PC-9 (cell line): ENCODE results near the gene AHDC1. TPM values are rescaled to one million over a fixed set of nuclear protein-coding genes. Genes with fewer than 3 reads are reported as not detected.

Experiments
- BruUV-seq: library from RNA; stranded (reverse); fragments of 400-500 nt; replicated peaks from 2 replicates; lab custom pipeline; 2021; lab: Mats Ljungman, UMichigan
- CTCF ChIA-PET: fragments of 300-600 bp; sonication (Branson Sonifier 250); formaldehyde crosslinking; loops from one replicate; lab custom pipeline; 2022; ENCODE audit warnings: antibody characterized with exemption; lab: Charles Lee
- POLR2A ChIA-PET: fragments of 300-600 bp; sonication (Branson Sonifier 250); formaldehyde crosslinking; loops from one replicate; lab custom pipeline; 2022; ENCODE audit warnings: antibody characterized with exemption; ENCODE audit not compliant: unreplicated experiment; lab: Charles Lee
- DNase-seq, 2 experiments: peaks; one replicate each; pipeline versions ENCODE4 v3.0.0 to v3.0.0-alpha.2; 2015 to 2022; ENCODE audit warnings: mixed read lengths in 1 of 2
- H2AFZ ChIP-seq: fragments of 200-600 bp; sonication (generic); 2 replicates; pipeline ENCODE4 v1.8.1; 2017; ENCODE audit warnings: antibody characterized with exemption
- H3F3A ChIP-seq: fragments of 200-600 bp; sonication (generic); 2 replicates; pipeline ENCODE4 v1.8.1; 2017; ENCODE audit warnings: antibody characterized with exemption, mild to moderate bottlenecking, low read depth; ENCODE audit not compliant: insufficient read depth
- H3K27ac ChIP-seq: fragments of 200-600 bp; sonication (generic); 2 replicates; pipeline ENCODE4 v1.6.1; 2016; ENCODE audit warnings: mixed run types
- H3K27me3 ChIP-seq: fragments of 200-600 bp; sonication (generic); 2 replicates; pipeline ENCODE4 v1.6.1; 2016; ENCODE audit warnings: low read depth, mixed run types; ENCODE audit not compliant: insufficient read depth
- H3K36me3 ChIP-seq: fragments of 200-600 bp; sonication (generic); 2 replicates; pipeline ENCODE4 v1.6.1; 2016; ENCODE audit warnings: low read depth, mixed run types
- H3K4me1 ChIP-seq: fragments of 200-600 bp; sonication (generic); replicated peaks from 2 replicates; pipeline ENCODE4 v1.6.1; 2016; ENCODE audit warnings: mixed run types; ENCODE audit not compliant: insufficient read depth
- H3K4me2 ChIP-seq: fragments of 200-600 bp; sonication (generic); 2 replicates; pipeline ENCODE4 v1.6.1; 2017; ENCODE audit warnings: mixed run types
- H3K4me3 ChIP-seq: fragments of 200-600 bp; sonication (generic); 2 replicates; pipeline ENCODE4 v1.6.1; 2016; ENCODE audit warnings: mixed run types
- H3K79me2 ChIP-seq: fragments of 200-600 bp; sonication (generic); 2 replicates; pipeline ENCODE4 v1.6.1; 2017; ENCODE audit warnings: low read depth, mixed run types
- H3K9me2 ChIP-seq: fragments of 200-600 bp; sonication (generic); 2 replicates; pipeline ENCODE4 v1.8.1; 2017; ENCODE audit warnings: mild to moderate bottlenecking; ENCODE audit not compliant: insufficient read depth
- H3K9me3 ChIP-seq: fragments of 200-600 bp; sonication (generic); 2 replicates; pipeline ENCODE4 v1.8.1; 2016; ENCODE audit warnings: low read depth; ENCODE audit not compliant: insufficient read depth
- H4K20me1 ChIP-seq: fragments of 200-600 bp; sonication (generic); 2 replicates; pipeline ENCODE4 v1.8.1; 2017; ENCODE audit not compliant: insufficient read depth
- CTCF ChIP-seq: fragments of 200-600 bp; sonication (generic); conservative IDR thresholded peaks from 2 replicates; pipeline ENCODE4 v1.6.1; 2017; ENCODE audit warnings: mixed run types, antibody characterized with exemption, mild to moderate bottlenecking, moderate library complexity
- EZH2 ChIP-seq: fragments of 200-600 bp; sonication (generic); IDR thresholded peaks from 2 replicates; pipeline ENCODE4 v1.8.0; 2017; ENCODE audit warnings: antibody characterized with exemption, low read depth
- intact Hi-C: fragments of 100-400 bp; cut with micrococcal nuclease; formaldehyde crosslinking; loops from one replicate; pipeline ENCODE4 v1.10.0; 2022; ENCODE audit not compliant: unreplicated experiment
- total RNA-seq: library from RNA; stranded (reverse); gene quantifications from 2 replicates; pipeline ENCODE4 v1.2.3, GENCODE V29; 2021

The AHDC1 gene
- total RNA-seq, 1 experiment from 2014 or later: 48.8 TPM

GRCh38 chr1:27612718-27613117, 8.8 kb upstream of the AHDC1 start:
- Histone ChIP-seq H2AFZ (no peak overlapping the region), H3K27me3 (no peaks in the 10 kb centered on the region; the same call in 1 of the 2 replicates), H4K20me1 (no peaks in the 10 kb centered on the region), H3K79me2 (no peaks in the 10 kb centered on the region), H3K27ac (no peak overlapping the region), H3K36me3 (no peaks in the 10 kb centered on the region), H3K4me2 (no peak overlapping the region), H3K4me1 (no peaks in the 10 kb centered on the region), H3K4me3 (no peak overlapping the region), H3K9me2 (no peaks in the 10 kb centered on the region), H3F3A (no peaks in the 10 kb centered on the region), H3K9me3 (no peaks in the 10 kb centered on the region)
- POLR2A ChIA-PET: interaction anchor here (0.6 to 0.7 kb wide), 2 partner anchors 39 to 60 kb away, joined by 3 to 51 read pairs; no protein-coding TSS in a partner anchor
- intact Hi-C loops: no loop called here
- TF ChIP-seq CTCF (no peak), EZH2 (no peak)
- CTCF ChIA-PET: no interaction called here
- no TSS peak for BruUV-seq
- no peak for DNase-seq

GRCh38 chr1:27611450-27611849, 7.5 kb upstream of the AHDC1 start:
- no peak for DNase-seq
- H4K20me1 ChIP-seq: no peaks in the 10 kb centered on the region
- H3K4me2 ChIP-seq: no peak overlapping the region
- H3K36me3 ChIP-seq: no peaks in the 10 kb centered on the region
- no peaks in the 10 kb centered on the region; the same call in 1 of the 2 replicates for H3K27me3 ChIP-seq
- no peaks in the 10 kb centered on the region for H3K79me2 ChIP-seq
- no peaks in the 10 kb centered on the region for H3F3A ChIP-seq
- H3K4me1 ChIP-seq: no peaks in the 10 kb centered on the region
- no peaks in the 10 kb centered on the region for H3K9me3 ChIP-seq
- H3K4me3 ChIP-seq: no peak overlapping the region
- POLR2A ChIA-PET: no interaction called here
- BruUV-seq: no TSS peak
- no peaks in the 10 kb centered on the region for H3K9me2 ChIP-seq
- TF ChIP-seq CTCF (no peak), EZH2 (no peak)
- H2AFZ ChIP-seq: no peak overlapping the region
- H3K27ac ChIP-seq: no peak overlapping the region
- intact Hi-C loops: no loop called here
- CTCF ChIA-PET: interaction anchor here (0.8 kb wide), 2 partner anchors 18 to 51 kb away, joined by 3 to 4 read pairs; no protein-coding TSS in a partner anchor

- Histone ChIP-seq H3K27ac (no peak overlapping the region), H3K9me3 (no peaks in the 10 kb centered on the region), H3K4me3 (no peak overlapping the region), H3K36me3 (no peaks in the 10 kb centered on the region), H4K20me1 (no peaks in the 10 kb centered on the region), H3K4me2 (no peak overlapping the region), H3K79me2 (no peaks in the 10 kb centered on the region), H3K27me3 (no peaks in the 10 kb centered on the region; the same call in 1 of the 2 replicates), H3F3A (no peaks in the 10 kb centered on the region), H3K9me2 (no peaks in the 10 kb centered on the region), H3K4me1 (no peaks in the 10 kb centered on the region), H2AFZ (no peak overlapping the region)
- intact Hi-C loops: no loop called here
- ChIA-PET CTCF (interaction anchor here (0.8 kb wide), 1 partner anchor 505 kb away, joined by 3 read pairs; no protein-coding TSS in a partner anchor), POLR2A (no interaction called here)
- no TSS peak for BruUV-seq
- DNase-seq: no peak
- no peak for TF ChIP-seq EZH2
- TF ChIP-seq CTCF: no peak
Measured at GRCh38 chr1:27609618-27610240, 5.8 kb upstream of the AHDC1 start.
